ENCODE measurements around the gene CYB5D1.

The CYB5D1 gene

DNA sequence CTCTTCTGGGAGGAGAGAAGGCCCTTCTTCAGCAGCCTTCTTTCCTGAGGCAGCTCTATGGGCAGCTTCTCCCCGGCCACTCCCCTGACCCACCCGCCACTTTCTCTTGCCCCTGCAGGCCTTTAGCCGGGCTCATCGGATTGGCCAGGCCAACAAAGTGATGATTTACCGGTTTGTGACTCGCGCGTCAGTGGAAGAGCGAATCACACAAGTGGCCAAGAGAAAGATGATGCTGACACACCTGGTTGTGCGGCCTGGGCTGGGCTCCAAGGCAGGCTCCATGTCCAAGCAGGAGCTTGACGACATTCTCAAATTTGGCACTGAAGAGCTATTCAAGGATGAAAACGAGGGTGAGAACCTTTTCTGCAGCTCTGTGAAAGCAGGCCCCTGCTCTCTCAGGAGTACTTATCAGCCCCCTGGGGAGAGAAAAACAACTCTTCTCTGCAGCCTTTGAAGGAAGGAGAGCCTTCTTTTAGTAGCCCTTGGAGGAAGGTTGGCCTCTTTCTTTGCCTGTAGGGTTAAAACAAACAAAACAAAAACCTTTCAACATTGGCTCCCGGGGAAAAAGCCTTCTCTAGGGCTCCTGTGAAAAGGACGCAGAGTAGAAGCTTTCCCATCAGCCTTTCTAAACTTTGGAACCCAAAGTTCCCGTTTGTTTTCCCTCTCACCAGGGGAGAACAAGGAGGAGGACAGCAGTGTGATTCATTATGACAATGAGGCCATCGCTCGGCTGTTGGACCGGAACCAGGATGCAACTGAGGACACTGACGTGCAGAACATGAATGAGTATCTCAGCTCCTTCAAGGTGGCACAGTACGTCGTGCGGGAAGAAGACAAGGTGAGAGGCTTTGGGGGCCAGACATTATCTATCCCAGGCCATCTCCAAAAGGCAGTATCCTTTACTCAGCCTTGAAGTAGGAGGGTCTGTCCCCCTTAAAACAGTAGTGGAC, 45.6 kb downstream of the CYB5D1 start:
- Histone ChIP-seq H3K4me1 (ENCODE audit: insufficient read depth, insufficient read length) (peaks cover 7% of the 10 kb centered on the region), H3K9ac (ENCODE audit: insufficient read length, low read depth) (no peak overlapping the region), H3K27me3 (ENCODE audit: insufficient read depth, insufficient read length) (no peaks in the 10 kb centered on the region), H3K9me3 (ENCODE audit: insufficient read depth, low read length) (no peaks in the 10 kb centered on the region), H3K4me3 (ENCODE audit: insufficient read length, low read depth) (no peak overlapping the region), H3K36me3 (ENCODE audit: insufficient read depth, insufficient read length, low read length) (peaks cover 74% of the 10 kb centered on the region)
- no peak for TF ChIP-seq ZNF274 (IDR thresholded peaks at IDR 0.05; ENCODE audit: low read depth, low read length)
- TF ChIP-seq YY1 (IDR thresholded peaks at IDR 0.05; ENCODE audit: insufficient read depth, insufficient read length) = no peak
- TF ChIP-seq SUZ12 (IDR thresholded peaks at IDR 0.05; ENCODE audit: extremely low read depth, insufficient read depth, insufficient read length) = no peak
- DNase-seq (ENCODE audit: low read depth, low spot score) = no peak

- DNase-seq (ENCODE audit: low read depth, low spot score) = no peak
- peaks cover 61% of the 10 kb centered on the region for H3K36me3 ChIP-seq (ENCODE audit: insufficient read depth, insufficient read length, low read length)
- H3K9me3 ChIP-seq (ENCODE audit: insufficient read depth, low read length) = no peaks in the 10 kb centered on the region
- H3K4me1 ChIP-seq (ENCODE audit: insufficient read depth, insufficient read length) = peaks cover 6% of the 10 kb centered on the region
- no peak overlapping the region for H3K9ac ChIP-seq (ENCODE audit: insufficient read length, low read depth)
- TF ChIP-seq YY1 (IDR thresholded peaks at IDR 0.05; ENCODE audit: insufficient read depth, insufficient read length) = no peak
- TF ChIP-seq SUZ12 (IDR thresholded peaks at IDR 0.05; ENCODE audit: extremely low read depth, insufficient read depth, insufficient read length) = no peak
- no peak for TF ChIP-seq ZNF274 (IDR thresholded peaks at IDR 0.05; ENCODE audit: low read depth, low read length)
- H3K4me3 ChIP-seq (ENCODE audit: insufficient read length, low read depth) = no peak overlapping the region
- no peaks in the 10 kb centered on the region for H3K27me3 ChIP-seq (ENCODE audit: insufficient read depth, insufficient read length)
These were observed 51.3 kb downstream of the CYB5D1 start for GRCh38 chr17:7909089-7909488.

GRCh38 chr17:7910281-7910680, 52.5 kb downstream of the CYB5D1 start:
- Histone ChIP-seq H3K4me3 (ENCODE audit: insufficient read length, low read depth) (no peak overlapping the region), H3K9me3 (ENCODE audit: insufficient read depth, low read length) (peaks cover 4% of the 10 kb centered on the region; the same call in 1 of the 2 replicates), H3K27me3 (ENCODE audit: insufficient read depth, insufficient read length) (no peaks in the 10 kb centered on the region), H3K36me3 (ENCODE audit: insufficient read depth, insufficient read length, low read length) (peaks cover 49% of the 10 kb centered on the region), H3K9ac (ENCODE audit: insufficient read length, low read depth) (no peak overlapping the region), H3K4me1 (ENCODE audit: insufficient read depth, insufficient read length) (peaks cover 4% of the 10 kb centered on the region)
- TF ChIP-seq YY1 (IDR thresholded peaks at IDR 0.05; ENCODE audit: insufficient read depth, insufficient read length) (no peak), ZNF274 (IDR thresholded peaks at IDR 0.05; ENCODE audit: low read depth, low read length) (no peak), SUZ12 (IDR thresholded peaks at IDR 0.05; ENCODE audit: extremely low read depth, insufficient read depth, insufficient read length) (no peak)
- DNase-seq (ENCODE audit: low read depth, low spot score) = no peak

DNA sequence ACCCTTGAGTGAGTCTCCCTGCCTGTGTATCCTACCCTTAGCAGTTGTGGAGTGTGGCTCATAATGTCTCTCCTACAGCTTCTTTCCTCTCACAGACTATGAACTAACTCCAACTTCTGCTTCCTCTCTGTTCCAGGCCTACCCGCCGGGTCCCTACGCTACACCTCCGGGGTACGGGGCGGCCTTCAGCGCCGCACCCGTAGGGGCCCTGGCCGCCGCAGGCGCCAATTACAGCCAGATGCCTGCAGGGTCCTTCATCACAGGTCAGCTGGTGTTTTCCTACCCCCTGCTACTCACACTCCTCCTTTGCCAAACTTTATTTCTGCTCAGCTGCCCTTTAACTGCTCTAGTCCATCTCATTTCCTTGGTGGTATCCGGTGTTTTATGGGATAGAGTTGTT, 52.9 kb downstream of the CYB5D1 start:
- Histone ChIP-seq H3K36me3 (ENCODE audit: insufficient read depth, insufficient read length, low read length) (peaks cover 45% of the 10 kb centered on the region), H3K27me3 (ENCODE audit: insufficient read depth, insufficient read length) (no peaks in the 10 kb centered on the region), H3K9me3 (ENCODE audit: insufficient read depth, low read length) (peaks cover 5% of the 10 kb centered on the region; the same call in 1 of the 2 replicates), H3K9ac (ENCODE audit: insufficient read length, low read depth) (no peak overlapping the region), H3K4me3 (ENCODE audit: insufficient read length, low read depth) (no peak overlapping the region), H3K4me1 (ENCODE audit: insufficient read depth, insufficient read length) (peaks cover under 1% of the 10 kb centered on the region)
- TF ChIP-seq SUZ12 (IDR thresholded peaks at IDR 0.05; ENCODE audit: extremely low read depth, insufficient read depth, insufficient read length) = no peak
- TF ChIP-seq ZNF274 (IDR thresholded peaks at IDR 0.05; ENCODE audit: low read depth, low read length) = no peak
- TF ChIP-seq YY1 (IDR thresholded peaks at IDR 0.05; ENCODE audit: insufficient read depth, insufficient read length) = no peak
- DNase-seq (ENCODE audit: low read depth, low spot score) = no peak

DNA sequence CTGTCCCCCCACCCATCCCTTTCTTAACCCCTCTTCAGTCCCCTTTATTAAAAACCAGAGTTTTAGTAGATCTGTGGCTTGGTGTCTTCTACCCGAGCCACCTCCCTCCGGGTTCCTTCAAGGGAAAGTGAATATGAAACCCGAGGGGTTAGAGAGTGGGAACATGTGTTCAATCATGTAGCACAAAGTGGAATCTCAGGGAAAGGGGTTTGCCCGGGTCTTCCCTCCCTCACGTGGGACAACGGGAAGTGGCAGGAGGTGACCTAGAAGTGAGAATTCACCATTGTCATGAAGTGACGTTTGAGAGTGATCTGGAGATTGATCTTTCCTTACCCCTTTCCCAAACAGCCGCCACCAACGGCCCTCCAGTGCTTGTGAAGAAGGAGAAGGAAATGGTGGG, 53.3 kb downstream of the CYB5D1 start:
- Histone ChIP-seq H3K36me3 (ENCODE audit: insufficient read depth, insufficient read length, low read length) (peaks cover 41% of the 10 kb centered on the region), H3K27me3 (ENCODE audit: insufficient read depth, insufficient read length) (no peaks in the 10 kb centered on the region), H3K9me3 (ENCODE audit: insufficient read depth, low read length) (peaks cover 5% of the 10 kb centered on the region; the same call in 1 of the 2 replicates), H3K4me1 (ENCODE audit: insufficient read depth, insufficient read length) (no peaks in the 10 kb centered on the region), H3K4me3 (ENCODE audit: insufficient read length, low read depth) (no peak overlapping the region), H3K9ac (ENCODE audit: insufficient read length, low read depth) (no peak overlapping the region)
- DNase-seq (ENCODE audit: low read depth, low spot score) = no peak
- no peak for TF ChIP-seq SUZ12 (IDR thresholded peaks at IDR 0.05; ENCODE audit: extremely low read depth, insufficient read depth, insufficient read length)
- TF ChIP-seq YY1 (IDR thresholded peaks at IDR 0.05; ENCODE audit: insufficient read depth, insufficient read length) = no peak
- TF ChIP-seq ZNF274 (IDR thresholded peaks at IDR 0.05; ENCODE audit: low read depth, low read length) = no peak
